GM21529 (cell line): ENCODE data around the gene SFTPB.
A peak's percentile ranks its signal among the peaks of the same experiment; 100 is the strongest.
"Not testable (repeated sequence)": the region's sequence is repeated elsewhere in the genome, so short reads cannot be mapped to it uniquely, and the experiment has no call there.

ENCODE experiments used
- ATAC-seq: cut with Tn5 transposase; IDR thresholded peaks from one replicate; pipeline ENCODE4 v1.9.1; 2021; ENCODE audit not compliant: unreplicated experiment

The SFTPB gene

DNA sequence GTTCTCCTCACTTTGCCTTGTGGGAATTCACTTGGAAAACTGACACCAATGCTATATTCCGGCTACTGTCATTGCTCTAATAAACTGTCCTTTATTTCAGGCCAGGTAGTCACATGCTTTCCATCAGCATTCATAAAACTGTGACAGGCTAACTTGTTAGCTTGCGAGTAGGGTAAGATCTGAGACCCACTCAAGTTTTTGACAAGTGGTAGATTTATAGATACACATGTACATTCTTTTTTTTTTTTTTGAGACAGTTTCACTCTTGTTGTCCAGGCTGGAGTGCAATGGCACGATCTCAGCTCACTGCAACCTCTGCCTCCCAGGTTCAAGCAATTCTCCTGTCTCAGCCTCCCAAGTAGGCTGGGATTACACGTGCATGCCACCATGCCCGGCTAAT, 50.3 kb downstream of the SFTPB start:
- not testable (repeated sequence) for ATAC-seq

DNA sequence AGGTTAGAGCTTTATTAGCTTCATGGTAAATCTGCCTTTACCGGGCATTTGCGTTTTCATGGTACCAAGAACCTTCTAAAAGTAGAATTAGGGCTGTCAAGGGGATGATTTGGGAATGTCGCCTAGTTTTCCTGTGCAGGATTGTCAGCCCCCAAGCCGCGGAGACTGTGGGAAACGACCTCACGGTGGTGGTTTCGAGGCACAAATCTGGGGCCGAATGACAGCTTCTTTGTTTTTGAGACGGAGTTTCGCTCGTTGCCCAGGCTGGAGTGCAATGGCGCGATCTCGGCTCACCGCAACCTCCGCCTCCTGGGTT, 52.6 kb downstream of the SFTPB start:
- ATAC-seq: no peak

DNA sequence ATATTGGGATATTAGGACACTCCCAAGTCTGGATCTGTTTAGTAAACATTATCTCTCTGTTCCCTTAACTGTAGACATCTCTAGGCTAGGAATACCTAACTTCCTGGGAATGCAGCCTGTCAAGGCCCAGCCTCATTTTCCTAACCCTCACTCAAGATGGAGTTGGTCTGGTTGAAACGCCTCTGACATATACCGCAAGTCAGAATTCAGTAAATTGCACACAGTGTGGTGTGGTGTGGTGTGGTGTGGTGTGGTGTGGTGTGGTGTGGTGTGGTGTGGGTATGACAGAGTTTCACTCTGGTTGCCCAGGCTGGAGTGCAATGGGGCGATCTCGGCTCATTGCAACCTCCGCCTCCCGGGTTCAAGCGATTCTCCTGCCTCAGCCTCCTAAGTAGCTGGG, 53.2 kb downstream of the SFTPB start:
- ATAC-seq: not testable (repeated sequence)

DNA sequence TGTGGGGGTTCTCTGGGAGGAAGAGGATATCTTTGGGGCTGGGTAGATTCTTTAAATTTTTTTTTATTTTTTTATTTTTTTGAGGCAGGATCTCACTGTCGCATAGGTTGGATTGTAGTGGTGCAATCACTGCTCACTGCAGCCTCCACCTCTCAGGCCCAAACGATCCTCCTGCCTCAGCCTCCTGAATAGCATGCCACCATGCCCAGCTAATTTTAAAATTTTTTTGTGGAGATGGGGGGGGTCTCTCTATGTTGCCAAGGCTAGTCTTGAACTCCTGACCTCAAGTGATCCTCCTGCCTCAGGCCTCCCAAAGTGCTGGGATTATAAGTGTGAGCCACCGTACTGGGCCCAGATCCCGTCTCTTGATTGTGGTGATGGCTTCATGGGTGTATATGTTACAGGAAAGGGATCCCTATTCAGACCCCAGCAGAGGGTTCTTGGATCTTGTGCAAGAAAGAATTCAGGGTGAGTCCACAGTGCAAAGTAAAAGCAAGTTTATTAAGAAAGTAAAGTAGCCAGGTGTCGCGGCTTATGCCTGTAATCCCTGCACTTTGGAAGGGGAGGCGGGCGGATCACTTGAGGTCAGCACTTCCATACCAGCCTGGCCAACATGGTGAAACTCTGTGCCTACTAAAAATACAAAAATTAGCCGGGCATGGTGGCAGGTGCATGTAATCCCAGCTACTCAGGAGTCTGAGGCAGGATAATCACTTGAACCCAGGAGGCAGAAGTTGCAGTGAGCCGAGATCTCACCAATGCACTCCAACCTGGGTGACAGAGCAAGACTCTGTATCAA, 54.1 kb downstream of the SFTPB start:
- ATAC-seq: no peak

DNA sequence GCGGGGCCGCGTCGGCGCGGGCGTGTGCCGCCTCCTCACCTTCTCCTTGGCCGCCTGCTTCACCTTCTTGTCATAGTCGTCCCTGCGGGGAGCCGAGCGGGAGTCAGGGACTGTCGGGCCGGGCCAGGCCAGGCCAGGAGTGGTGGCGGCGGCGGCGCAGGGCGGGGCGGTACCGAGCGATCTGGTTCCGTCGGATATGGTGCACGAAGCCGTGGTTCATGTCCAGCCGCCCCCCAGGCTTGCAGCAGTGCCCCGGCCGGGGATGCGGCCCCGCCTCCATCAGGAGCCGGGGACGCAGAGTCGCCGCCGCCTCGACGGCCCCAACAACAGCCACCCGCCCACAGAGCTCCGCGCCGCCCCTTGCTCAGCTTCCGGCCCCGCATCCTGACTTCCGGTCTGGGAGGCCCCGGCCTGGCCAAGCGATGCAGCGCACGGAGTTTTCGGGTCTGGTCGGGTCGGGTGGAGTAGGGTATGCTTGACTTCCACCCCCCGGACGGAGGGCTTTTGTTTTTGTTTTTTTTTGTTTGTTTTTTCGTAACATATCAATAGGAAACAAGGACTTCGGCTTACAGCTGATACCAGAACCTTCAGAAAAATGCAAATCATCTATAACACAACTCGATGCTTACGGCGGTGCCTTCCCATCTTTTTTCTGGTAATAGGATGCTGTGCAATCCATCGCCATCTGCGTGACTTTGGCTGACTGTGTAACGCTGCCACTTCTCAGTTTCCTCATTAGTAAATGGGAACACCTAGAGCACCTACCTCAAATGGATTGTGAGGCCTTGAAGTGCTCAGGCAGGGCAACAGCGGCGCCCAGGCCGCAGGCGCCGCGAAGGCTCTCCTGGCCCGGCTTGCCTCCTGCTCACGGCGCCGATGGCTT, 56.1 kb downstream of the SFTPB start, which contains the start of gene C2orf68:
Gene C2orf68, minus strand, starts transcription at position 362 of the 883 bp plus-strand sequence. Its CDS starts 82 bp downstream, at position 280.
- ATAC-seq: peak; percentile 73

DNA sequence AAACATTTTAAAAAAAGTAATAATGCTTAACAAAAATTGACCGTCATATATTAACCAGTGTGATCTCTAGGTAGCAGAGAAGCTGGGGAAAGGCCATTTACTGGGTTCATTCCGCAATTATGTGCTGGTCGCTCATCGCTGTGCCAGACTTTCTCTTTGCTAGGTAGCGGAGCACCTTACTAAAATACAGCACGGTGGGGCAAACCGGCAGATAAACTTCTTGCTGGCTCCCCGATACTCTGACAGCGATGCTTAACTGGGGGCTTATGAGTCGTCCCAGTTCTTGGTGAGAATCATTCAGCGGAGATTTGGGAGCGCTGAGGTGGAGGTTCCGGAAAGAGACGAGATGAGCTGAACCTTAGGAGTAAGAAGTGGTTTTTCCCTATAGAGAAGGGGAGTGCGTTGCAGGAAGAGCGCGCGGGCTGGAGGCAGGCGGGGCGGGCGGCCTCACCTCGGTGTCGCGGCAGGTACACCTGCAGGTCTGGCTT, 56.7 kb downstream of the SFTPB start:
- ATAC-seq: no peak
